H1 (cell line): ENCODE data around the gene MXRA8. TPM values are rescaled to one million over a fixed set of nuclear protein-coding genes. Genes with fewer than 3 reads are reported as not detected.

Experiments used
- CTCF ChIA-PET: fragments of 300-600 bp; sonication (Branson Sonifier 250); formaldehyde crosslinking; loops from one replicate; lab custom pipeline; 2021; ENCODE audit not compliant: partially characterized antibody; lab: Charles Lee
- POLR2A ChIA-PET: fragments of 300-600 bp; sonication (Branson Sonifier 250); formaldehyde crosslinking; loops from one replicate; lab custom pipeline; 2021; ENCODE audit warnings: inconsistent platforms; ENCODE audit not compliant: partially characterized antibody; lab: Charles Lee
- DNase-seq, 2 experiments: peaks; one replicate each; pipeline versions ENCODE4 v3.0.0 to v3.0.0-alpha.2; 2010 to 2022; ENCODE audit warnings: low spot score in 2 of 2, low read depth in 1 of 2, mixed read lengths in 1 of 2
- FAIRE-seq: peaks from 2 replicates; lab custom pipeline; 2011; peaks lifted over from hg19 to GRCh38; lab: Jason Lieb, UNC
- H2AFZ ChIP-seq: 2 replicates; pipeline ENCODE4 v1.8.1; 2012; ENCODE audit warnings: low read length, inconsistent platforms
- H2AK5ac ChIP-seq: 2 replicates; pipeline ENCODE4 v1.6.1; 2013; ENCODE audit warnings: low read depth, low read length
- H2BK120ac ChIP-seq: replicated peaks from 2 replicates; pipeline ENCODE3; 2013; ENCODE audit warnings: low read depth, low read length, inconsistent platforms
- H2BK12ac ChIP-seq: 2 replicates; pipeline ENCODE4 v1.6.1; 2013; ENCODE audit warnings: low read depth, low read length
- H2BK15ac ChIP-seq: 2 replicates; pipeline ENCODE4 v1.6.1; 2013; ENCODE audit warnings: low read length
- H2BK20ac ChIP-seq: 2 replicates; pipeline ENCODE4 v1.6.1; 2013; ENCODE audit warnings: low read length
- H2BK5ac ChIP-seq: 2 replicates; pipeline ENCODE4 v1.6.1; 2013; ENCODE audit warnings: low read depth, low read length
- H3K14ac ChIP-seq: 2 replicates; pipeline ENCODE4 v1.6.1; 2013; ENCODE audit warnings: inconsistent platforms; ENCODE audit not compliant: insufficient read length
- H3K18ac ChIP-seq: 2 replicates; pipeline ENCODE4 v1.6.1; 2013; ENCODE audit warnings: low read length; ENCODE audit errors: extremely low read depth
- H3K23ac ChIP-seq: 2 replicates; pipeline ENCODE4 v1.6.1; 2013; ENCODE audit warnings: inconsistent platforms; ENCODE audit not compliant: insufficient read length
- H3K23me2 ChIP-seq: 2 replicates; pipeline ENCODE4 v1.6.1; 2013; ENCODE audit warnings: low read depth, low read length
- H3K27ac ChIP-seq: 2 replicates; pipeline ENCODE4 v1.6.1; 2011; ENCODE audit warnings: low read depth, low read length, inconsistent platforms
- H3K27me3 ChIP-seq, 4 experiments: replicated peaks in 1 of 4; 1 replicate in 1 of 4; 2 replicates in 3 of 4; pipeline versions ENCODE4 v1.6.1 to v1.8.1; 2011 to 2013; ENCODE audit warnings: low read length in 3 of 4, mild to moderate bottlenecking in 3 of 4, inconsistent platforms in 2 of 4, mixed read lengths in 2 of 4, moderate library complexity in 1 of 4; ENCODE audit not compliant: control insufficient read depth in 3 of 4, insufficient read depth in 3 of 4; ENCODE audit errors: extremely low read depth in 1 of 4
- H3K36me3 ChIP-seq, 4 experiments: 2 replicates each; pipeline versions ENCODE4 v1.6.1 to v1.8.1; 2011 to 2013; ENCODE audit warnings: mild to moderate bottlenecking in 4 of 4, low read length in 3 of 4, moderate library complexity in 2 of 4, control low read depth in 1 of 4, inconsistent platforms in 1 of 4; ENCODE audit not compliant: insufficient read depth in 4 of 4, control insufficient read depth in 2 of 4
- H3K4ac ChIP-seq: replicated peaks from 2 replicates; pipeline ENCODE3; 2013; ENCODE audit warnings: low read length, low read depth, mixed read lengths, inconsistent platforms; ENCODE audit not compliant: insufficient read length
- H3K4me1 ChIP-seq, 4 experiments: replicated peaks in 1 of 4; 1 replicate in 1 of 4; 2 replicates in 3 of 4; pipeline versions ENCODE4 v1.6.1 to v1.8.1; 2011 to 2013; ENCODE audit warnings: low read length in 3 of 4, inconsistent platforms in 2 of 4, mixed read lengths in 1 of 4; ENCODE audit not compliant: insufficient read depth in 4 of 4, control insufficient read depth in 3 of 4
- H3K4me2 ChIP-seq, 2 experiments: 2 replicates each; pipeline versions ENCODE4 v1.6.1 to v1.8.1; 2011 to 2013; ENCODE audit warnings: low read depth in 2 of 2, low read length in 2 of 2, control low read depth in 1 of 2, inconsistent platforms in 1 of 2, mild to moderate bottlenecking in 1 of 2; ENCODE audit not compliant: insufficient read depth in 1 of 2
- H3K4me3 ChIP-seq, 4 experiments: fragments of 200-600, 300-600 bp in 1 of 4; sonication (generic), shearing (Covaris generic), sonication (Bioruptor Twin) in 1 of 4; 2 replicates each; pipeline versions ENCODE4 v1.5.1 to v1.8.1; 2011 to 2016; ENCODE audit warnings: low read length in 4 of 4, low read depth in 3 of 4, control low read depth in 2 of 4, inconsistent platforms in 2 of 4, mild to moderate bottlenecking in 2 of 4, mixed read lengths in 1 of 4, moderate library complexity in 1 of 4; ENCODE audit not compliant: insufficient read depth in 2 of 4; ENCODE audit errors: extremely low read depth in 1 of 4
- H3K56ac ChIP-seq: replicated peaks from 2 replicates; pipeline ENCODE3; 2013; ENCODE audit warnings: low read depth, mild to moderate bottlenecking, mixed read lengths, low read length, inconsistent platforms; ENCODE audit not compliant: insufficient read length
- H3K79me1 ChIP-seq: 2 replicates; pipeline ENCODE4 v1.6.1; 2013; ENCODE audit warnings: low read depth, low read length, control low read depth
- H3K79me2 ChIP-seq, 2 experiments: 2 replicates each; pipeline versions ENCODE4 v1.6.1 to v1.8.1; 2012 to 2013; ENCODE audit warnings: low read length in 2 of 2, mild to moderate bottlenecking in 2 of 2, inconsistent platforms in 1 of 2; ENCODE audit not compliant: insufficient read depth in 2 of 2, control insufficient read depth in 1 of 2
- H3K9ac ChIP-seq, 4 experiments: replicated peaks in 1 of 4; 1 replicate in 1 of 4; 2 replicates in 3 of 4; pipeline versions ENCODE4 v1.6.1 to v1.8.1; 2011 to 2013; ENCODE audit warnings: low read depth in 3 of 4, low read length in 3 of 4, control low read depth in 2 of 4, mild to moderate bottlenecking in 2 of 4, moderate library complexity in 2 of 4, inconsistent platforms in 1 of 4; ENCODE audit errors: extremely low read depth in 1 of 4
- H3K9me3 ChIP-seq, 2 experiments: 2 replicates each; pipeline versions ENCODE4 v1.6.1 to v1.8.1; 2012 to 2013; ENCODE audit warnings: mild to moderate bottlenecking in 2 of 2, moderate library complexity in 2 of 2, control low read depth in 1 of 2, inconsistent platforms in 1 of 2, low read depth in 1 of 2, low read length in 1 of 2, mixed read lengths in 1 of 2; ENCODE audit not compliant: insufficient read depth in 2 of 2
- H4K20me1 ChIP-seq, 2 experiments: replicated peaks in 1 of 2; 2 replicates each; pipeline versions ENCODE3 to v1.8.1; 2011 to 2013; ENCODE audit warnings: inconsistent platforms in 2 of 2, low read length in 2 of 2, mild to moderate bottlenecking in 1 of 2; ENCODE audit not compliant: insufficient read depth in 2 of 2, control insufficient read depth in 1 of 2
- H4K5ac ChIP-seq: 2 replicates; pipeline ENCODE4 v1.6.1; 2013; ENCODE audit warnings: low read length, low read depth, mixed read lengths, inconsistent platforms; ENCODE audit not compliant: insufficient read length
- H4K8ac ChIP-seq: 2 replicates; pipeline ENCODE4 v1.8.0; 2013; ENCODE audit warnings: mild to moderate bottlenecking, moderate library complexity, low read length, inconsistent platforms; ENCODE audit not compliant: insufficient read depth; ENCODE audit errors: extremely low read depth
- H4K91ac ChIP-seq: replicated peaks from 2 replicates; pipeline ENCODE3; 2013; ENCODE audit warnings: low read length, mixed read lengths, inconsistent platforms; ENCODE audit not compliant: insufficient read length
- BACH1 ChIP-seq: IDR thresholded peaks from 2 replicates; pipeline ENCODE4 v1.6.1; 2012; ENCODE audit warnings: low read length, improper control_type of control experiment
- CHD1 ChIP-seq: IDR thresholded peaks from 2 replicates; pipeline ENCODE4 v1.6.1; 2012; ENCODE audit warnings: low read depth, low read length, improper control_type of control experiment
- WGBS, 2 experiments: shearing (Covaris generic) in 1 of 2; methylation state at CpG; one replicate each; pipeline versions ENCODE4 v1.1.6 to v1.1.7; 2013 to 2015; ENCODE audit warnings: low lambda C conversion rate in 2 of 2, mixed read lengths in 2 of 2, inconsistent platforms in 1 of 2, low coverage in 1 of 2, missing lambda C conversion rate in 1 of 2; ENCODE audit not compliant: insufficient replicate concordance in 2 of 2, insufficient coverage in 1 of 2, insufficient read length in 1 of 2; ENCODE audit errors: extremely low coverage in 1 of 2, missing lambda C conversion rate in 1 of 2; 5-methylcytosine and 5-hydroxymethylcytosine counted together
- polyA plus RNA-seq, 7 experiments: library from polyadenylated mRNA; depleted of rRNA in 3 of 7; stranded (reverse) in 5 of 7; unstranded in 2 of 7; fragments of >200 nt in 5 of 7; fragments of 200-250 nt in 2 of 7; gene quantifications; 1 replicate in 5 of 7; 2 replicates in 1 of 7; 4 replicates in 1 of 7; pipeline versions ENCODE4 v1.2.1 to v1.2.3, GENCODE V29; 2011 to 2013; ENCODE audit warnings: missing spikeins in 2 of 7, mixed read lengths in 2 of 7
- total RNA-seq: library from RNA; stranded (reverse); fragmentation: NEBNext Ultra II Directional; extraction: Animal tissue kit (Norgen Biotek cat#: 25700); gene quantifications from 2 replicates; pipeline ENCODE4 v1.2.1, GENCODE V29; 2021

Gene MXRA8
- total and polyA plus RNA-seq, 2 of the 8 experiments (the other 6 are each of a cell fraction or from before 2014, with no cell fraction given), result 10.5 to 17.2 TPM

DNA sequence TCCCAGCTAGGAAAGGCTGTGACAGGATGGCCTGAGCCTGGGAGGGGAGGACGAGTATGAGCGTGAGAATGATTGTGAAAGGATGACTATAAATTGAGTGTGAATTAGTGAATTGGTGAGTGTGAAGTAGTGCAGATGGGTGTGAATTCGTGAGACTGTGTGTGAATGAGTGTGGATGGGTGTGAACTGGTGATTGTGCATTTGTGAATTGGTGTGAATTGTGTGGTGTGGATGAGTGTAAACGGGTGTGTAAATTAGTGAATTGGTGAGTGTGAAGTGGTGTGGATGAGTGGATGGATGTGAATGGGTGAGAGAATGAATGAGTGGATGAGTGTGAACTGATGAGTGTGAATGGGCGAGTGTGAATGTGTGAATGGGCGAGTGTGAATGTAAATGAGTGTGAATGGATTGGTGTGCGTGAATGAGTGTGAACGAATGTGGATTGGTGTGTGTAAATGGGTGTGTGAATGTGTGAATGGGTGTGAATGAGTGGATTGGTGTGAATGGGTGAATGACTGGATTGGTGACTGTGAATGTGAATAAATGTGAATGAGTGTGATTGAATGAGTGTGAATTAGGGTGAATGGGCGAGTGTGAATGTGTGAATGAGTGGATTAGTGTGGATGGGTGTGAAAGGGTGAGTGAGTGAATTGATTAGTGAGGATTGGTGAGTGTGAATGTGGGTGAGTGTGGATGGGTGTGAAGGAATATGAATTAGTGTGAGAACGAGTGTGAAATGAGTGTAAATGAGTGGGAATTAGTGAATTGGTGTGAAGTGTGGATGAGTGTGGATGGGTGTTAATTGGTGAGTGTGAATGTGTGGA is 7.7 kb upstream of the MXRA8 start:
- Histone ChIP-seq H3K4me3 (no peak overlapping the region), H3K4ac (no peak overlapping the region), H4K20me1 (peaks cover 0 to 9% of the 10 kb centered on the region in 2 experiments), H3K14ac (no peak overlapping the region), H2AK5ac (peak overlapping the region; percentile 40; the same call in 1 of the 2 replicates), H3K56ac (peak overlapping the region; percentile 94), H2AFZ (no peak overlapping the region), H3K9me3 (peaks cover 12 to 18% of the 10 kb centered on the region in 2 experiments; a peak in 3 of 4 replicates), H3K4me1 (peaks cover 0 to 4% (median 2%) of the 10 kb centered on the region in 4 experiments; a peak in 4 of 7 replicates), H3K36me3 (no peaks in the 10 kb centered on the region; a peak in 1 of 8 replicates), H3K79me2 (no peaks in the 10 kb centered on the region), H3K23me2 (peaks cover 17% of the 10 kb centered on the region; the same call in 1 of the 2 replicates), H3K27ac (no peak overlapping the region), H2BK120ac (no peak overlapping the region), H3K9ac (no peak overlapping the region; a peak in 1 of 7 replicates), H3K27me3 (no peaks in the 10 kb centered on the region; a peak in 1 of 7 replicates), H3K4me2 (no peak overlapping the region), H4K91ac (peak overlapping the region; percentile 29), H2BK20ac (no peak overlapping the region), H4K8ac (no peak overlapping the region), H3K79me1 (no peaks in the 10 kb centered on the region), H3K18ac (no peak overlapping the region), H2BK12ac (0 out of 2 replicates have a peak overlapping the region, but pooled peaks have one; percentile 27), H2BK15ac (0 out of 2 replicates have a peak overlapping the region, but pooled peaks have one; percentile 61), H3K23ac (no peak overlapping the region), H2BK5ac (peak overlapping the region; percentile 49; the same call in 1 of the 2 replicates), H4K5ac (no peak overlapping the region)
- DNase-seq (no peak), FAIRE-seq (no peak)
- peak; percentile 15; the same call in 1 of the 2 replicates for TF ChIP-seq BACH1
- TF ChIP-seq CHD1, result no peak
- POLR2A ChIA-PET, result interaction anchor here (1.0 to 2.2 kb wide), 3 partner anchors 12 to 63 kb away, joined by 3 to 4 read pairs (median 4); no protein-coding TSS in a partner anchor
- 75 to 100% methylated on average over 10 of the region's 10 CpGs for WGBS, 2 experiments
- CTCF ChIA-PET, result interaction anchor here (0.6 to 0.7 kb wide), 2 partner anchors 75 to 138 kb away, joined by 3 read pairs; no protein-coding TSS in a partner anchor
